ENCODE data around the gene TMC2. TPM values are rescaled to one million over a fixed set of nuclear protein-coding genes. Genes with fewer than 3 reads are reported as not detected.

TMC2 gene
- total RNA-seq, 1 experiment from 2014 or later = not detected

GRCh38 chr20:2640260-2640659 lies 103.9 kb downstream of the TMC2 start:
- no peak for ATAC-seq
- POLR2A ChIA-PET = no interaction called here
- in situ Hi-C loops (cut with HindIII; ENCODE audit: low pct_unique_long_range_greater_than_20kb, low sequenced_read_pairs) (no loop called here), intact Hi-C loops (cut with micrococcal nuclease; ENCODE audit: unreplicated experiment) (no loop called here)
- TF ChIP-seq, protein P1, sequence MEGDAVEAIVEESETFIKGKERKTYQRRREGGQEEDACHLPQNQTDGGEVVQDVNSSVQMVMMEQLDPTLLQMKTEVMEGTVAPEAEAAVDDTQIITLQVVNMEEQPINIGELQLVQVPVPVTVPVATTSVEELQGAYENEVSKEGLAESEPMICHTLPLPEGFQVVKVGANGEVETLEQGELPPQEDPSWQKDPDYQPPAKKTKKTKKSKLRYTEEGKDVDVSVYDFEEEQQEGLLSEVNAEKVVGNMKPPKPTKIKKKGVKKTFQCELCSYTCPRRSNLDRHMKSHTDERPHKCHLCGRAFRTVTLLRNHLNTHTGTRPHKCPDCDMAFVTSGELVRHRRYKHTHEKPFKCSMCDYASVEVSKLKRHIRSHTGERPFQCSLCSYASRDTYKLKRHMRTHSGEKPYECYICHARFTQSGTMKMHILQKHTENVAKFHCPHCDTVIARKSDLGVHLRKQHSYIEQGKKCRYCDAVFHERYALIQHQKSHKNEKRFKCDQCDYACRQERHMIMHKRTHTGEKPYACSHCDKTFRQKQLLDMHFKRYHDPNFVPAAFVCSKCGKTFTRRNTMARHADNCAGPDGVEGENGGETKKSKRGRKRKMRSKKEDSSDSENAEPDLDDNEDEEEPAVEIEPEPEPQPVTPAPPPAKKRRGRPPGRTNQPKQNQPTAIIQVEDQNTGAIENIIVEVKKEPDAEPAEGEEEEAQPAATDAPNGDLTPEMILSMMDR (IDR thresholded peaks at IDR 0.05) = no peak
- TF ChIP-seq TCF7L2 (IDR thresholded peaks at IDR 0.05; ENCODE audit: low read depth, low read length) (no peak), SIN3A (IDR thresholded peaks at IDR 0.05; ENCODE audit: borderline replicate concordance, insufficient read depth, low read depth, low read length) (no peak), POLR2AphosphoS5 (IDR thresholded peaks at IDR 0.05; ENCODE audit: low read depth, low read length) (no peak)
- TF ChIP-seq, protein P2, sequence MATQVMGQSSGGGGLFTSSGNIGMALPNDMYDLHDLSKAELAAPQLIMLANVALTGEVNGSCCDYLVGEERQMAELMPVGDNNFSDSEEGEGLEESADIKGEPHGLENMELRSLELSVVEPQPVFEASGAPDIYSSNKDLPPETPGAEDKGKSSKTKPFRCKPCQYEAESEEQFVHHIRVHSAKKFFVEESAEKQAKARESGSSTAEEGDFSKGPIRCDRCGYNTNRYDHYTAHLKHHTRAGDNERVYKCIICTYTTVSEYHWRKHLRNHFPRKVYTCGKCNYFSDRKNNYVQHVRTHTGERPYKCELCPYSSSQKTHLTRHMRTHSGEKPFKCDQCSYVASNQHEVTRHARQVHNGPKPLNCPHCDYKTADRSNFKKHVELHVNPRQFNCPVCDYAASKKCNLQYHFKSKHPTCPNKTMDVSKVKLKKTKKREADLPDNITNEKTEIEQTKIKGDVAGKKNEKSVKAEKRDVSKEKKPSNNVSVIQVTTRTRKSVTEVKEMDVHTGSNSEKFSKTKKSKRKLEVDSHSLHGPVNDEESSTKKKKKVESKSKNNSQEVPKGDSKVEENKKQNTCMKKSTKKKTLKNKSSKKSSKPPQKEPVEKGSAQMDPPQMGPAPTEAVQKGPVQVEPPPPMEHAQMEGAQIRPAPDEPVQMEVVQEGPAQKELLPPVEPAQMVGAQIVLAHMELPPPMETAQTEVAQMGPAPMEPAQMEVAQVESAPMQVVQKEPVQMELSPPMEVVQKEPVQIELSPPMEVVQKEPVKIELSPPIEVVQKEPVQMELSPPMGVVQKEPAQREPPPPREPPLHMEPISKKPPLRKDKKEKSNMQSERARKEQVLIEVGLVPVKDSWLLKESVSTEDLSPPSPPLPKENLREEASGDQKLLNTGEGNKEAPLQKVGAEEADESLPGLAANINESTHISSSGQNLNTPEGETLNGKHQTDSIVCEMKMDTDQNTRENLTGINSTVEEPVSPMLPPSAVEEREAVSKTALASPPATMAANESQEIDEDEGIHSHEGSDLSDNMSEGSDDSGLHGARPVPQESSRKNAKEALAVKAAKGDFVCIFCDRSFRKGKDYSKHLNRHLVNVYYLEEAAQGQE (IDR thresholded peaks at IDR 0.05; ENCODE audit: insufficient read depth in 1 of 2, low read depth in 2 of 2, low read length in 1 of 2) = no peak
- peaks cover under 1% of the 10 kb centered on the region; the same call in 1 of the 2 replicates for H3K27me3 ChIP-seq (ENCODE audit: control insufficient read depth, insufficient read depth, low read length)
- no peak for DNase-seq (ENCODE audit: low read depth, low spot score)
- CTCF ChIA-PET = no interaction called here
- H3K4me1 ChIP-seq (ENCODE audit: control insufficient read depth, insufficient read depth, low read length) = no peaks in the 10 kb centered on the region
- no TSS peak for BruUV-seq (replicated peaks)
- H3K9me3 ChIP-seq (ENCODE audit: control insufficient read depth, insufficient read depth, low read depth, low read length) = no peaks in the 10 kb centered on the region
- no peak overlapping the region for H3K27ac ChIP-seq (ENCODE audit: low read length)
- H3K4me3 ChIP-seq (ENCODE audit: low read depth in 2 of 2, low read length in 2 of 2) = no peak overlapping the region
- no peaks in the 10 kb centered on the region for H3K36me3 ChIP-seq (ENCODE audit: control insufficient read depth, insufficient read depth, low read length)

DNA sequence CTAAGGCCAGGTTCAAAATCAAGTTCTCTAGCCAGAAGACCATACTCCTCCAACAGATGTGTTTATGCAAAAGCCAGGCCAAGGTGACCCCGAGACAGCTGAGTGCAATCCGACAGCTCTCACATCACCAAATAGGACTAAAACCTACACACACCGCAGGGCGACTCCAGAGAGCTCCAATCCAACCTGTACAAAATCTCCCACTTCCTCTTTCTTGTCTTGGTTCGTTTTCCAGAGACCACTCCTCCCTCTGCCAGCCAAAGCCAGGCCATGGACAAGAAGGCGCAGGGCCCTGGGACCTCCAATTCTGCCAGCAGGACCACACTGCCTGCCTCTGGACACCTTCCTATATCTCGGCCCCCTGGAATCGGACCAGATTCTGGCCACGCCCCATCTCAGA lies 104.5 kb downstream of the TMC2 start:
- BruUV-seq (replicated peaks) = no TSS peak
- TF ChIP-seq, protein P1 (IDR thresholded peaks at IDR 0.05) = no peak
- TF ChIP-seq POLR2AphosphoS5 (IDR thresholded peaks at IDR 0.05; ENCODE audit: low read depth, low read length) (no peak), SIN3A (IDR thresholded peaks at IDR 0.05; ENCODE audit: borderline replicate concordance, insufficient read depth, low read depth, low read length) (no peak), TCF7L2 (IDR thresholded peaks at IDR 0.05; ENCODE audit: low read depth, low read length) (no peak)
- TF ChIP-seq, protein P2 (IDR thresholded peaks at IDR 0.05; ENCODE audit: insufficient read depth in 1 of 2, low read depth in 2 of 2, low read length in 1 of 2) = no peak
- ATAC-seq = no peak
- no peak for DNase-seq (ENCODE audit: low read depth, low spot score)
- in situ Hi-C loops (cut with HindIII; ENCODE audit: low pct_unique_long_range_greater_than_20kb, low sequenced_read_pairs) (no loop called here), intact Hi-C loops (cut with micrococcal nuclease; ENCODE audit: unreplicated experiment) (no loop called here)
- Histone ChIP-seq H3K4me1 (ENCODE audit: control insufficient read depth, insufficient read depth, low read length) (no peaks in the 10 kb centered on the region), H3K27ac (ENCODE audit: low read length) (no peak overlapping the region), H3K36me3 (ENCODE audit: control insufficient read depth, insufficient read depth, low read length) (no peaks in the 10 kb centered on the region), H3K9me3 (ENCODE audit: control insufficient read depth, insufficient read depth, low read depth, low read length) (no peaks in the 10 kb centered on the region), H3K4me3 (ENCODE audit: low read depth in 2 of 2, low read length in 2 of 2) (no peak overlapping the region), H3K27me3 (ENCODE audit: control insufficient read depth, insufficient read depth, low read length) (no peaks in the 10 kb centered on the region)
- CTCF ChIA-PET = no interaction called here
- POLR2A ChIA-PET = no interaction called here
